ENCODE measurements around the gene WNT9A.

- TF ChIP-seq CTCF (IDR thresholded peaks at IDR 0.05) (no peak), ZBTB21 (CRISPR knock-in tag; IDR thresholded peaks at IDR 0.05; ENCODE audit: borderline replicate concordance) (no peak), KAT7 (CRISPR knock-in tag; IDR thresholded peaks at IDR 0.05; ENCODE audit: borderline replicate concordance) (no peak), CREM (CRISPR knock-in tag; IDR thresholded peaks at IDR 0.05) (no peak), IRF1 (CRISPR knock-in tag; IDR thresholded peaks at IDR 0.05) (no peak), AFF4 (CRISPR knock-in tag; IDR thresholded peaks at IDR 0.05; ENCODE audit: borderline replicate concordance) (no peak), ZNF512 (CRISPR knock-in tag; IDR thresholded peaks at IDR 0.05; ENCODE audit: borderline replicate concordance) (no peak), SP1 (CRISPR knock-in tag; conservative IDR thresholded peaks at IDR 0.05) (no peak), E2F4 (CRISPR knock-in tag; IDR thresholded peaks at IDR 0.05; ENCODE audit: borderline replicate concordance, low read depth) (no peak)
Observed at GRCh38 chr1:227920896-227921295, 26.8 kb downstream of the WNT9A start.
